Effector memory CD4-positive, alpha-beta T cell (primary cell): Measurements from ENCODE around the gene JPH3.

ENCODE experiments used
- DNase-seq, 3 donors: peaks; one replicate each; pipeline ENCODE4 v3.0.0-alpha.2; 2020
- H3K27ac ChIP-seq: 2 replicates; pipeline ENCODE4 v1.7.0; 2013; ENCODE audit warnings: mild to moderate bottlenecking, low read length, moderate library complexity; ENCODE audit not compliant: insufficient read depth, poor library complexity, severe bottlenecking
- H3K27me3 ChIP-seq: replicated peaks from 2 replicates; pipeline ENCODE4 v1.7.0; 2013; ENCODE audit warnings: mild to moderate bottlenecking, low read length; ENCODE audit not compliant: insufficient read depth, control insufficient read depth, poor library complexity, severe bottlenecking
- H3K36me3 ChIP-seq: 2 replicates; pipeline ENCODE4 v1.7.0; 2013; ENCODE audit warnings: mild to moderate bottlenecking, low read length, moderate library complexity; ENCODE audit not compliant: control insufficient read depth, insufficient read depth
- H3K4me1 ChIP-seq: 2 replicates; pipeline ENCODE4 v1.7.0; 2013; ENCODE audit warnings: low read length, mild to moderate bottlenecking; ENCODE audit not compliant: control insufficient read depth, insufficient read depth, poor library complexity, severe bottlenecking
- H3K4me3 ChIP-seq: 2 replicates; pipeline ENCODE4 v1.7.0; 2013; ENCODE audit warnings: low read length, low read depth, mild to moderate bottlenecking; ENCODE audit not compliant: insufficient read depth, poor library complexity, severe bottlenecking
- H3K9me3 ChIP-seq: 2 replicates; pipeline ENCODE4 v1.7.0; 2013; ENCODE audit warnings: mild to moderate bottlenecking, low read length, moderate library complexity; ENCODE audit not compliant: control insufficient read depth

JPH3 gene

GRCh38 chr16:87621976-87622713, 19.8 kb downstream of the JPH3 start:
- DNase-seq, result no peak
- H3K4me1 ChIP-seq, result no peaks in the 10 kb centered on the region
- no peak overlapping the region for H3K27ac ChIP-seq
- H3K27me3 ChIP-seq, result no peaks in the 10 kb centered on the region
- no peaks in the 10 kb centered on the region for H3K9me3 ChIP-seq
- no peaks in the 10 kb centered on the region for H3K36me3 ChIP-seq
- no peak overlapping the region for H3K4me3 ChIP-seq

GRCh38 chr16:87622756-87623319, 20.5 kb downstream of the JPH3 start:
- Histone ChIP-seq H3K4me3 (no peak overlapping the region), H3K27me3 (no peaks in the 10 kb centered on the region), H3K36me3 (no peaks in the 10 kb centered on the region), H3K4me1 (no peaks in the 10 kb centered on the region), H3K9me3 (no peaks in the 10 kb centered on the region), H3K27ac (no peak overlapping the region)
- no peak for DNase-seq

- H3K27me3 ChIP-seq, result no peaks in the 10 kb centered on the region
Measured at GRCh38 chr16:87625241-87625797, 23.0 kb downstream of the JPH3 start.

GRCh38 chr16:87626401-87626800, 24.1 kb downstream of the JPH3 start:
- no peaks in the 10 kb centered on the region for H3K27me3 ChIP-seq
- no peaks in the 10 kb centered on the region for H3K9me3 ChIP-seq
- H3K36me3 ChIP-seq, result no peaks in the 10 kb centered on the region
- H3K4me3 ChIP-seq, result no peak overlapping the region
- no peaks in the 10 kb centered on the region for H3K4me1 ChIP-seq
- no peak for DNase-seq
- no peak overlapping the region for H3K27ac ChIP-seq

More at GRCh38 chr16:87625241-87625797, 23.0 kb downstream of the JPH3 start:
- H3K4me1 ChIP-seq, result no peaks in the 10 kb centered on the region
- no peak overlapping the region for H3K27ac ChIP-seq
- DNase-seq, result no peak
- no peaks in the 10 kb centered on the region for H3K9me3 ChIP-seq
- H3K4me3 ChIP-seq, result no peak overlapping the region
- H3K36me3 ChIP-seq, result no peaks in the 10 kb centered on the region

GRCh38 chr16:87626905-87627304, 24.6 kb downstream of the JPH3 start:
- no peaks in the 10 kb centered on the region for H3K4me1 ChIP-seq
- H3K27ac ChIP-seq, result no peak overlapping the region
- no peak for DNase-seq
- H3K27me3 ChIP-seq, result no peaks in the 10 kb centered on the region
- H3K36me3 ChIP-seq, result no peaks in the 10 kb centered on the region
- no peaks in the 10 kb centered on the region for H3K9me3 ChIP-seq
- H3K4me3 ChIP-seq, result no peak overlapping the region

- H3K36me3 ChIP-seq, result no peaks in the 10 kb centered on the region
- no peaks in the 10 kb centered on the region for H3K27me3 ChIP-seq
- H3K4me1 ChIP-seq, result no peaks in the 10 kb centered on the region
- DNase-seq, result no peak
- no peak overlapping the region for H3K27ac ChIP-seq
- H3K9me3 ChIP-seq, result no peaks in the 10 kb centered on the region
- H3K4me3 ChIP-seq, result no peak overlapping the region
Measured at GRCh38 chr16:87627542-87628245, 25.4 kb downstream of the JPH3 start.

GRCh38 chr16:87628246-87628923, 26.1 kb downstream of the JPH3 start:
- no peaks in the 10 kb centered on the region for H3K9me3 ChIP-seq
- H3K27me3 ChIP-seq, result no peaks in the 10 kb centered on the region
- no peak for DNase-seq

GRCh38 chr16:87628940-87629339, 26.6 kb downstream of the JPH3 start:
- H3K36me3 ChIP-seq, result no peaks in the 10 kb centered on the region
- no peaks in the 10 kb centered on the region for H3K27me3 ChIP-seq
- H3K4me1 ChIP-seq, result no peaks in the 10 kb centered on the region
- no peaks in the 10 kb centered on the region for H3K9me3 ChIP-seq
- H3K27ac ChIP-seq, result no peak overlapping the region
- no peak overlapping the region for H3K4me3 ChIP-seq
- no peak for DNase-seq

More at GRCh38 chr16:87628246-87628923, 26.1 kb downstream of the JPH3 start:
- Histone ChIP-seq H3K27ac (no peak overlapping the region), H3K4me3 (no peak overlapping the region), H3K4me1 (no peaks in the 10 kb centered on the region), H3K36me3 (no peaks in the 10 kb centered on the region)

GRCh38 chr16:87631067-87631466, 28.8 kb downstream of the JPH3 start:
- H3K4me1 ChIP-seq, result peaks cover 4% of the 10 kb centered on the region
- H3K4me3 ChIP-seq, result no peak overlapping the region
- H3K9me3 ChIP-seq, result no peaks in the 10 kb centered on the region
- H3K27ac ChIP-seq, result no peak overlapping the region
- no peak for DNase-seq
- H3K27me3 ChIP-seq, result no peaks in the 10 kb centered on the region
- no peaks in the 10 kb centered on the region for H3K36me3 ChIP-seq
